ENCODE results near the gene JMJD8.

Gene JMJD8

DNA sequence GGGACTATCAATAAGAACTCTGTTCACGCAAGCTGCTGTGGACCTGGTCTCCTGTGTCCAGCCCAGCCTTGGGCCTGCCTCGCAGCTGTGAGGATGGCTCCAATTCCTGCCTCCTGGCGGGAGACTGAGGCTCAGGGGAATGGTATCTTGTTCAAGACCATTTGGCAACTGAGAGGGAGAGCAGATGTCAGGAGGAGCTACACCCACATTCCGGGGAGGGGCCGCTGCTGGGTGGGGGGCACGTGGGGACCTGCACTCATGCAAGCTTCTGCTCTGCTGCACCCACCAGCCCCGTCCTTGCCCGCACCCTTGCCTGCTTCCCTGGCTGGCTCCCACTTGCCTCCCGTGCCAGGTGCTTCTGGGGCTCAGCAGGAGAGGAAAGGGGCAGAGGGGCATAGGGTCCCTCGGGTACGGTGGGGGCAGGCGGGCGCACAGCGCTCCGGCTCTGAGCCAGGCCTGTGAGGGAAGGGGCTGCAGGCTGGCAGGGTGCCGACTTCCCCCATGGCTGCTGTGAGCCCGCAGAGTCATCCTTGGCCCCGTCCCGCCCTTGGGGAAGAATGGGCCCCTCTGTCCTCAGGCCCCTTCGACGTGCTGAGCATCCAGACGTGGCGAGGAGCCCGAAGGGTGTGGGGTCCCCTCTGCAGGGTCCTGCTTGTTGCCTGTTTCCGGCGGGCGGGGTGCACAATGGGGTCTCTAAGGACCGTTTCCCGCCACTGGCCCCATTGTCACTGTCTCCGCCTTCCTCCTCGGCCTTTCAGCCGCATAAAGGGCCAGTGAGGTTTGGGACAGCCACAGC, 33.5 kb upstream of the JMJD8 start:
- TF ChIP-seq, protein P1, sequence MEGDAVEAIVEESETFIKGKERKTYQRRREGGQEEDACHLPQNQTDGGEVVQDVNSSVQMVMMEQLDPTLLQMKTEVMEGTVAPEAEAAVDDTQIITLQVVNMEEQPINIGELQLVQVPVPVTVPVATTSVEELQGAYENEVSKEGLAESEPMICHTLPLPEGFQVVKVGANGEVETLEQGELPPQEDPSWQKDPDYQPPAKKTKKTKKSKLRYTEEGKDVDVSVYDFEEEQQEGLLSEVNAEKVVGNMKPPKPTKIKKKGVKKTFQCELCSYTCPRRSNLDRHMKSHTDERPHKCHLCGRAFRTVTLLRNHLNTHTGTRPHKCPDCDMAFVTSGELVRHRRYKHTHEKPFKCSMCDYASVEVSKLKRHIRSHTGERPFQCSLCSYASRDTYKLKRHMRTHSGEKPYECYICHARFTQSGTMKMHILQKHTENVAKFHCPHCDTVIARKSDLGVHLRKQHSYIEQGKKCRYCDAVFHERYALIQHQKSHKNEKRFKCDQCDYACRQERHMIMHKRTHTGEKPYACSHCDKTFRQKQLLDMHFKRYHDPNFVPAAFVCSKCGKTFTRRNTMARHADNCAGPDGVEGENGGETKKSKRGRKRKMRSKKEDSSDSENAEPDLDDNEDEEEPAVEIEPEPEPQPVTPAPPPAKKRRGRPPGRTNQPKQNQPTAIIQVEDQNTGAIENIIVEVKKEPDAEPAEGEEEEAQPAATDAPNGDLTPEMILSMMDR (IDR thresholded peaks at IDR 0.05; ENCODE audit: low read depth, low read length), result no peak

DNA sequence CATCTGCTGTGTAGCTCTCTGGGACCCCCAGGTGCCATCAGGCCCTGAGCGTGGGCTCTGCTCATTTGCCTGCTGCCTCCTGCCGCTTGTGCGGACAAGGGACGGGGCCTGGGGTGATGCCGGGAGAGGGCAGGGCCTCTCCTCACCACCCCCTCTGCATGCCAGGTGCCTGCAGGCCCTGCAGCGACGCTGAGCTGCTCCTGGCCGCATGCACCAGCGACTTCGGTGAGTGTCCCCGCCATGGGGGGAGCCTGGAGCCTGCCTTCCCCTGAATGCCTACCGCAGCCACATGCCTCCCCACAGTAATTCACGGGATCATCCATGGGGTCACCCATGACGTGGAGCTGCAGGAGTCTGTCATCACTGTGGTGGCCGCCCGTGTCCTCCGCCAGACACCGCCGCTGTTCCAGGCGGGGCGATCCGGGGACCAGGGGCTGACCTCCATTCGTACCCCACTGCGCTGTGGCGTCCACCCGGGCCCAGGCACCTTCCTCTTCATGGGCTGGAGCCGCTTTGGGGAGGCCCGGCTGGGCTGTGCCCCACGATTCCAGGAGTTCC, 32.7 kb upstream of the JMJD8 start:
- TF ChIP-seq, protein P1 (IDR thresholded peaks at IDR 0.05; ENCODE audit: low read depth, low read length), result no peak
- H3K4me3 ChIP-seq (replicated peaks in 1 of 2; ENCODE audit: low read depth in 2 of 2, low read length in 2 of 2), result no peak overlapping the region
- no peak for DNase-seq (ENCODE audit: low read depth in 2 of 2)

More for the DNA sequence above, 33.5 kb upstream of the JMJD8 start:
- no peak for DNase-seq (ENCODE audit: low read depth in 2 of 2)
- no peak overlapping the region for H3K4me3 ChIP-seq (replicated peaks in 1 of 2; ENCODE audit: low read depth in 2 of 2, low read length in 2 of 2)

DNA sequence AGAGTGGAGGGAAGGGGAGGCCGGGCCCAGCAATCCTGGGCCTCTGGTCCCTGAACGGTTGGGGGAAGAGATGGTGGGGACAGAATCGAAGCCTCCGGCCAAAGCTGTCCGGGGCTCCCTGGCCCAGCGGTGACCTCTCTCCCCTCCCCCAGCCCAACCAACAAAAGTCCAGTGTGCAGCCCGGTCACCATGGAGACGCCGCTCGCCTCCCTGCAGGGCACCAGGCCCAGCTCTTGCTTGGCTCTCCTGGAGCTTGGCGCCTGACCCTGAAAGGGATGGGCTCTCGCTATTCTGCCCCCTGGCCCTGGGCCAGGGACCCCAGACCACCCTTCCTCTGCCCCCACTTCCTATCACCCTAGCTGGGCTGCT, 32.0 kb upstream of the JMJD8 start:
- TF ChIP-seq, protein P1 (IDR thresholded peaks at IDR 0.05; ENCODE audit: low read depth, low read length), result no peak
- DNase-seq (ENCODE audit: low read depth in 2 of 2), result peak; percentile 50 to 83
- peak overlapping the region; percentile 48 to 63 for H3K4me3 ChIP-seq (replicated peaks in 1 of 2; ENCODE audit: low read depth in 2 of 2, low read length in 2 of 2)

DNA sequence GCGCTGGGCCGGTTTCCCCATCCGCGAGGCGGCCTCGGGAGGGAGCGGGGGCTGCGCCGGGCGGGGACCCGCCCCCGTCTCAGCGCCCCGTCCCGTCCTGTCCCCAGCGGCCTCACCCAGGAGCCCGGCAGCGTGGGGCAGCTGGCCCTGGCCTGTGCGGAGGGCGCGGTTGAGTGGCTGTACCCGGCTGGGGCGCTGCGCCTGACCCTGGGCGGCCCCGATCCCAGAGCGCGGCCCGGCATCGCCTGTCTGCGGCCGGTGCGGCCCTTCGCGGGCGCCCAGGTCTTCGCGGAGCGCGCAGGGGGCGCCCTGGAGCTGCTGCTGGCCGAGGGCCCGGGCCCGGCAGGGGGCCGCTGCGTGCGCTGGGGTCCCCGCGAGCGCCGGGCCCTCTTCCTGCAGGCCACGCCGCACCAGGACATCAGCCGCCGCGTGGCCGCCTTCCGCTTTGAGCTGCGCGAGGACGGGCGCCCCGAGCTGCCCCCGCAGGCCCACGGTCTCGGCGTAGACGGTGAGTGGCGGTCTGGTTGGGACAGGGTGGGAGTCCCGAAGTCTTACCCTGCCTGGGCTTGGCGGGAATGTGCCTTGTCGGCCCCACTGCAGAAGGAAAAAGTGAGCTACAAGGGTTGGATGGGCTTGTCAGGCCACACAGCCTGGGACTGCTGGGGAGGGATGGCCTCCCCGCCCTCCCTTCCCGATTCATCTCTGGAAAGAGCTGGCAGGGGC, 31.5 kb upstream of the JMJD8 start:
- TF ChIP-seq, protein P1 (IDR thresholded peaks at IDR 0.05; ENCODE audit: low read depth, low read length), result no peak
- peak overlapping the region; percentile 48 to 63 for H3K4me3 ChIP-seq (replicated peaks in 1 of 2; ENCODE audit: low read depth in 2 of 2, low read length in 2 of 2)
- peak in 1 of 2 donors; percentile 29 for DNase-seq (ENCODE audit: low read depth in 2 of 2)

DNA sequence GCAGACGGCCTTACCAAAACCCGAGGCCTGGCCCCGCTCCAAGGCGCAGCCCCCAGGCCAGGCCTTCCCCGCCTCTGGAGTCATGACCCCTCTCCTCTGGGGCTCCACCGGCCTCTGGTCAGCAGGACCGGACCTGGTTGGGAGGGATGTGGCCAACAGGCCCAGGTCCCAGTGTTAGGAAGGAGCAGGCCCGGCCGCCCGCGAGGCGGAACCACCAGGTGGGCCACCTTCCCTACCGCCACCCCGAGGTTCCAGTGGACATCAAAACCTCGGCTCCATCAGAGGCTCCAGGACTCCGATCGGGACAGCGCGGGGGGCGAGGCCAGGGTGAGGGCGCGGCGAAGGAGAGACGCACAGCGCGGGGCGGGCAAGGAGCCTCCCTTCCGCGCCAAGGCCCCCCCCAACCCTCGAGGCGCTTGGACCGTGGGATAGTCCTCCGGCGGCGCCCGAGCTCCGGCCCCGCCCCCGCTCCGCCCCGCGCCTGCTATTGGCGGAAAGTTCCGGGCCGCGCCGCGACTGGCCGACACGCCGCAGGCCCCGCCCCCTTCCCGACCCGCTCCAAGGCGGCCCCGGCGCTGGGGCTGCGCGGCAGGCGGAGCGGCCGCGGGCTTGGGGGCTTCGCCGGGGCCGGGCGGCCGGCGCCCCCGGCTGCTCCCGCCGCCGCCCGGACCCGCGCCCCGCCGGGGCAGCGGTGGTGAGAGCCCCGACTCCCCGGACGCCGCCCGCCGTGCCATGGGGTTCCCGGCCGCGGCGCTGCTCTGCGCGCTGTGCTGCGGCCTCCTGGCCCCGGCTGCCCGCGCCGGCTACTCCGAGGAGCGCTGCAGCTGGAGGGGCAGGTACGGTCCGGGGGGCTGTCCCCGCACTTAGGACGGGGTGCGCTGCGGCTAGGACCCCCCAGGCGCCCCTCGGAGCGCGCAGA, 30.7 kb upstream of the JMJD8 start, which contains the start of gene METRN:
Gene METRN, plus strand, starts transcription at position 561 of the 919 bp plus-strand sequence. Its CDS starts 172 bp downstream, at position 733.
- TF ChIP-seq, protein P1 (IDR thresholded peaks at IDR 0.05; ENCODE audit: low read depth, low read length), result no peak
- peak within 1 kb of the TSS; percentile 48 to 63 for H3K4me3 ChIP-seq (replicated peaks in 1 of 2; ENCODE audit: low read depth in 2 of 2, low read length in 2 of 2)
- peak; percentile 86 to 91 for DNase-seq (ENCODE audit: low read depth in 2 of 2)

DNA sequence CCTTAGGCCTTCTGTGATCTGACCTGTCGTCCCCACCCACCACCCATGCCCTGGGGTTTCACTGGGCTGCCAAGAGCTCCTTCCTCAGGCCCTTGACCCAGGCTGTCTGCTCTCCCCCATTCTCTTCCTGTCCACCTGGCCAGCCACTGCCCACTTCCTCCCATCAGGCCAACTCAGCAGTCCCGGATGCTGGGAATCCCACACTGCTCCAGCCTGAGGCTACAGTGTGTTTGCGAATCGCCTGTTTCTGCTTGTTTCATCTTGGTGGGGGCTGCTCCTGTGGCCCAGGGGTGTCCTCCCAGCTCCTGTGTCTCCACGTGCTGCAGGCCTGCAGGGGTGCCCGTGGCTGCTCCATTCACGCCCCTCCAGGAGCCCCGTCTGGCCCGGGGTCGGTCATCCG, 29.9 kb upstream of the JMJD8 start:
- TF ChIP-seq, protein P1 (IDR thresholded peaks at IDR 0.05; ENCODE audit: low read depth, low read length), result no peak
- no peak overlapping the region for H3K4me3 ChIP-seq (replicated peaks in 1 of 2; ENCODE audit: low read depth in 2 of 2, low read length in 2 of 2)
- no peak for DNase-seq (ENCODE audit: low read depth in 2 of 2)

All from cardiac fibroblast (primary cell).